ENCODE results near the gene TRMT112.

The TRMT112 gene

GRCh38 chr11:64290352-64291261, 26.8 kb downstream of the TRMT112 start:
- DNase-seq: no peak

- DNase-seq: no peak
These were observed 28.3 kb downstream of the TRMT112 start for GRCh38 chr11:64289002-64289564.

- no peak for DNase-seq
These were observed 29.0 kb downstream of the TRMT112 start for GRCh38 chr11:64288353-64288750.

- no peak for DNase-seq
These were observed 29.5 kb downstream of the TRMT112 start for GRCh38 chr11:64287676-64288352.

- DNase-seq: no peak
These were observed 30.6 kb downstream of the TRMT112 start for GRCh38 chr11:64286801-64287159.

GRCh38 chr11:64285885-64286800, 31.2 kb downstream of the TRMT112 start:
- no peak for DNase-seq

- peak; percentile 90 for DNase-seq
These were observed 32.1 kb downstream of the TRMT112 start, which contains the start of gene GPR137 for GRCh38 chr11:64284962-64285884. TSS of gene GPR137 (plus strand) at chr11:64285848. CDS start at chr11:64286525, 677 bp downstream.

- DNase-seq: peak; percentile 90
These were observed 33.1 kb downstream of the TRMT112 start, which contains the start of gene BAD for GRCh38 chr11:64284048-64284961. TSS of gene BAD (minus strand) at chr11:64284665. CDS start at chr11:64284368, 297 bp downstream.

- DNase-seq: no peak
These were observed 34.3 kb downstream of the TRMT112 start for GRCh38 chr11:64283092-64283491.

GRCh38 chr11:64281957-64282770, 35.2 kb downstream of the TRMT112 start:
- no peak for DNase-seq

GRCh38 chr11:64278576-64279190, 38.7 kb downstream of the TRMT112 start:
- no peak for DNase-seq

- DNase-seq: no peak
These were observed 40.5 kb downstream of the TRMT112 start for GRCh38 chr11:64276653-64277431.

- DNase-seq: no peak
These were observed 41.5 kb downstream of the TRMT112 start for GRCh38 chr11:64275841-64276240.

GRCh38 chr11:64275031-64275800, 42.1 kb downstream of the TRMT112 start:
- no peak for DNase-seq

- DNase-seq: peak; percentile 96
These were observed 47.7 kb downstream of the TRMT112 start for GRCh38 chr11:64269540-64270220.

- DNase-seq: no peak
These were observed 48.3 kb downstream of the TRMT112 start for GRCh38 chr11:64268893-64269539.

All from activated CD4-positive, alpha-beta T cell treated with anti-CD3 and anti-CD28 coated beads, Interleukin-2, amount 50 U/mL, for 1 hour (primary cell).